ENCODE results near the gene XYLT2. TPM values are rescaled to one million over a fixed set of nuclear protein-coding genes. Genes with fewer than 3 reads are reported as not detected.
A peak's percentile ranks its signal among the peaks of the same experiment; 100 is the strongest.
"Not testable (repeated sequence)": the region's sequence is repeated elsewhere in the genome, so short reads cannot be mapped to it uniquely, and the experiment has no call there.

Gene XYLT2
- total RNA-seq, 1 donor from 2014 or later = 13.0 TPM

DNA sequence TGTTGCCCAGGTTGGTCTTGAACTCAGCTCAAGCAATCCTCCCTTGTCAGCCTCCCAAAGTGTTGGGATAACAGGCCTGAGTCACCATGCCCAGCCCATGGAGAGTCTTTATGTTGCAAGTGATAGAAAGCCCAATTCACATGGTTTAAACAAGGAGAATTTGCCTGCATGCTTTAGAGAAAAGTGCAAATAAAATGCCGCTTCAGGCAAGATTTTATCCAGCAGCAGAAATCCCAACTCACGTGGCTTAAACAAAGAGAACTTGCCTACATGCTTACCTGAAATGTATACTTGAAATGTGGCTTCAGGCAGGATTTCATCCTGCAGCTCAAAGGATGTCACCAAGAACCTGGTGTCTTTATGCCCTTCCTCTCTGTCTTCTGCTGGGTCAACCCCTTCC lies 28.8 kb upstream of the XYLT2 start:
- no peak for DNase-seq
- intact Hi-C loops (cut with DNase I) = no loop called here
- no peak for ATAC-seq (ENCODE audit: poor library complexity)

DNA sequence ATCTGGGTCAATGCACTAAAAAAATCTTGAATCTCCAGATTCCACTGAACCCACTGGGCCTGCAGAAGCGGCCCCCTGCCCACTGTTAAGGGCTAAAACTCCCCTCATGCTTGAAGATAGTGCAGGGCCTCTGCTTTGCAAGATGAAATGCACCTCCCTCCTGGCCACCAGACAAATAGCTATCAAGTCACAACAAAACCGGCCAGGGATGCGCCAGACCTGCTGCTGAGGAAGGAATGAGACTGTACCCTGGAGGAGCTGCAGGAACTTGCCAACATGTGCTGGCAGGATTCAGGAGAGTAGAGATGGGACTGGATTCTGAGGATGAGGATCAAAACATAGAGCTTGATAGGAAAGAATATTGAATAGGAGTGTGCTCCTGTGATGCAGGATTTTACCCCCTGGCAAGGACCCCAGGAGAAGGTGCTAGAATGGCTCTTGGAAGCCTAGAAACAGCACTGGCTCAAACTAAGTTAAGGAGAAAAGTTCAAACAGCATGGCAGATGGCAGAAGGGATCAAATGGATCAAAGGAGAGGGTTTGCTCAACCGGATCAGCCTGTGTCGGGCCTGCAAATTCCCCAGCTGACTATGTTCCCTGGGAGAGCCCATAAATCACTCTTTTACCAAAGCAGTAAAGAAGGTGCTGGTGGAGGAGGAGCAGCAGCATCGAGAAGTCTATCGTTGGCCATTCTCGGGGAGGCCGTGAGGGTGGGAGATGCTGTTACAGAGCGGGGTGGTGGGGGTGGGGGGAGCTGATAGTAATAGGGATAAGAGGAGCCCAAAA lies 27.2 kb upstream of the XYLT2 start:
- DNase-seq (no peak), ATAC-seq (ENCODE audit: poor library complexity) (no peak)
- intact Hi-C loops (cut with DNase I) = no loop called here

DNA sequence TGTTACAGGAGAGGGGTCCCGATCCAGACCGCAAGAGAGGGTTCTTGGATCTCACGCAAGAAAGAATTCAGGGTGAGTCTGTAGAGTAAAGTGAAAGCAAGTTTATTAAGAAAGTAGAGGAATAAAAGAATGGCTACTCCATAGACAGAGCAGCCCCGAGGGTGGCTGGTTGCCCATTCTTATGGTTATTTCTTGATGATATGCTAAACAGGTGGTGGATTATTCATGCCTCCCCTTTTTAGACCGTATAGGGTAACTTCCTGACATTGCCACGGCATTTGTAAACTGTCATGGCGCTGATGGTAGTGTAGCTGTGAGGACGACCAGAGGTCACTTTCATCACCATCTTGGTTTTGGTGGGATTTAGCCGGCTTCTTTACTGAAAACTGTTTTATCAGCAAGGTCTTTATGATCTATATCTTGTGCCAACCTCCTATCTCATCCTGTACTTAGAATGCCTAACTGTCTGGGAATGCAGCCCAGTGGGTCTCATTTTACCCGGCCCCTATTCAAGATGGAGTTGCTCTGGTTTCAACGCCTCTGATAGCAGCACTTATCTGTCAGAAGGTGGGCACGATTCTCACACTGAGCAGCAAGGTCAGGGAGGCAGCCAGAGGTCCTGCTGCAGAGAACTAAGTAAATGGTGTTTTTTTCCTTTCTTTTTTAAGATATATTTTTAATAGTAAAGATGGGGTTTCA lies 26.5 kb upstream of the XYLT2 start:
- intact Hi-C loops (cut with DNase I) = no loop called here
- no peak for DNase-seq
- no peak for ATAC-seq (ENCODE audit: poor library complexity)

DNA sequence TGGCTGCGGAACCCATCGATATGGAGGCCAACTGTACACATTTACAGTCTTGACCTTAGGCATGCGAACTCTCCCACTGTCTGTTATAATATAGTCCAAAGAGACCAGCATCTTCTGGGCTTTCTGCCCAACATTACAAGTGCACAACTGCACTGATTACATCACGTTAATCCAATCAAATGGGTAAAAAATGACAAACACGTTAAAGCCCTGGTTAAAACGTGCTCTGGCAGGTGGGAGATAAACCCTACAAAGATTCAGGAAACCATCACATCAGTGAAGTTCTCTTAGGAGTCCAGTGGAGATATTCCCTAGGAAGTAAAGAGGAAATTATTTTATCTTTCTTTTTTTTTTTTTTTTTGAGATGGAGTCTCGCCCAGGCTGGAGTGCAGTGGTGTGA lies 23.7 kb upstream of the XYLT2 start:
- ATAC-seq (ENCODE audit: poor library complexity) (no peak), DNase-seq (no peak)
- intact Hi-C loops (cut with DNase I) = no loop called here

DNA sequence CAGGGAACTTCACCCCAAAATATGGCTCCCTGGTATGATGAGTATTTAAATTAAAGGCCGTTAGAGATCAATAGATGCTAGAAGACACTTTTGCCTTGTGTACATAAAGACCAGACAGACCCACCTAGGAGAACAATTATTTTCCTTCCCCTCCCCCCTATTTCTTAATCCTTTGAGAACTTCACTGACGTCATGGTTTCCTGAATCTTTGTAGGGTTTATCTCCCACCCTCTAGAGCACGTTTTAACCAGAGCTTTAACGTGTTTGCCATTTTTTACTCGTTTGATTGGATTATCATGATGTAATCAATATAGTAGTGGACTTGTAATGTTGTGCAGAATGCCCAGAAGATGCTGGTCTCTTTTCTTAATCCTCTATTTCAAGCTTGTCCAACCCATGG lies 22.9 kb upstream of the XYLT2 start:
- DNase-seq = no peak
- no peak for ATAC-seq (ENCODE audit: poor library complexity)

DNA sequence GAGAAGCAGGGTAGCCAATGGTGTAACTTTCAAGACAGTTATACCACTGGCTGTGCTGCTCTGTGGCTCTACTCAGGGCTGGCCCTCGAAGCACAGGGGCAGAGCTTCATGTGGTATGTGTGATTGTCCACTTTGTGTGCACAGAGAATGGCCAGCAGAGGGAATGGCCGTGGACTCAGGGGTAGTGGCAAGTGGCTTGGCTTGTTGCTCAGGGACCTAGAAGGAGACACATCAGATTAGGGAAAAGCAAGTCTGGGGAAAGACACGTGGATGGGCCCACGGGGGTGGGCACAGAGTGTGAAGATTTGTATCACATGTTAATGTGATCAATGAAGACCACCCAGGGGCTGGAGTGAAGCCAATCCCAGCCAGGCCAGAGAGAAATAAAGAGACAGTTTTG lies 20.0 kb upstream of the XYLT2 start:
- ATAC-seq (ENCODE audit: poor library complexity) = no peak
- intact Hi-C loops (cut with DNase I) = no loop called here
- DNase-seq = no peak

More for the DNA sequence above, 22.9 kb upstream of the XYLT2 start:
- intact Hi-C loops (cut with DNase I) = no loop called here

DNA sequence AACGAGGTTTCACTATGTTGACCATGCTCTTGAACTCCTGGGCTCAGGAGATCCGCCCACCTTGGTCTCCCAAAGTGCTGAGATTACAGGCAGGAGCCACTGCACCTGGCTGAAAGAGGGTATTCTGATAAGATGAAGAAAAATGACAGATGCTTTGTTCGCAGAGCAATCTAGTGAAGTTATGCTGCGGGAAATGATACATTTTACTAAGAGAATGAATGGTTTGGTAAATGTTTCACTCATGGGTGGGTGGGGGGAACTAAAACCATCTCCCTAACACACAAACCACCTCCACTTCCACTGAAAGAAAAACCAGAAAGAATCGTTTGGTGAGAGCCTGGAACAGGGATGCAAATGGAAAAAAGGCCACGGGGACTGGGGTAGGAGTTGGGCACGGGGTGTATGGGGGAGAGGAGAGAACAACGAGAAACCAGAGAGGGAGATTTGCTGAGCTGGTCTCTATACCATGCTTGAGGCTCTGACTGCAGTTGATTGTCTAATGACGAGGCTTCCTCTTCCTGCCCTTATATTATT lies 19.0 kb upstream of the XYLT2 start:
- ATAC-seq (ENCODE audit: poor library complexity) (no peak), DNase-seq (no peak)
- intact Hi-C loops (cut with DNase I) = no loop called here

DNA sequence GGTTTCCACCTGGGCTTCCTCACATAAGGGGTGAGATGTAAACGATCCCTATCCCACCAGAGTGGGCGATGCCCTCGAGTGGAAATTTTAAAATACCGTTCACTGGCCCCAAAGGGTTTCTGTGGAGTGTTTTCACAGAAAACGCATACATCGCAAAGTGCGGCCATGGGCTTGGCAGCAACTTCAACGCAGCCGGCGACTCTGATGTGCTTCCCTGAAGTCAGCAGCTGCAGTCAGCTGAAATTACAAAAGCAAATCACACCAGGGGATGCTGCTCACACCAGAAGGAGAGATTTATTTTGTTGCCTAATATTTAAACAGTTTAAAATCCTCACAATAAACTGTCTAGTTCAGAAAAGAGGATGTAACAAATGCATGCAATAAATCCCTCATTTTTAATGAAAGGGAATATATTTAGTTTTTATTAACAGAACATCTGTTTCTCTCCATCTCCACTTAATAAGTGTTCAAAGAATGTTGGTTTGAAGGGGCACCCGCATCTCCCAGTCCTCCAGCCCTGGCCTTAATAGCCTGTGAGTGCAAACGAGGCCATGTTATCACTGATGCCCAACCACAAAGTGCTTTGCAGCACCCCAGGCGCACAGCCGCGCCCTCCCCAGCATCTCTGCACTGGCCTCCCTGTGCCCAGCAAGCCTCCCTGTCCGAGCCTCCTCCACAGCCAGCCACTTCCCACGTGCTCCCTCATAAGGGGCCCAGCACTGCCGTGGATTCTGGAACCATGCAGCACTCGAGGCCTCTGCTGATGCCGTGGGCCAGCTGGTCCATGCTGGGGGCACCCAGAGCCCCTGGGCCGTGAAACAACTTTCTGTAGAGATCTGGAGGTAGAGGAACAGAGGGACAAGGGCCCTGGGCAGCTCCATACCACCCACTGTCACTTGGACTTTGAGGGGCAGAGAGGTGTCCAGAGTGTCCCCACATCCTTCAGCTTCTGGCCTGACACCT lies 17.3 kb upstream of the XYLT2 start:
- intact Hi-C loops (cut with DNase I) = no loop called here
- ATAC-seq (ENCODE audit: poor library complexity) (no peak), DNase-seq (no peak)

DNA sequence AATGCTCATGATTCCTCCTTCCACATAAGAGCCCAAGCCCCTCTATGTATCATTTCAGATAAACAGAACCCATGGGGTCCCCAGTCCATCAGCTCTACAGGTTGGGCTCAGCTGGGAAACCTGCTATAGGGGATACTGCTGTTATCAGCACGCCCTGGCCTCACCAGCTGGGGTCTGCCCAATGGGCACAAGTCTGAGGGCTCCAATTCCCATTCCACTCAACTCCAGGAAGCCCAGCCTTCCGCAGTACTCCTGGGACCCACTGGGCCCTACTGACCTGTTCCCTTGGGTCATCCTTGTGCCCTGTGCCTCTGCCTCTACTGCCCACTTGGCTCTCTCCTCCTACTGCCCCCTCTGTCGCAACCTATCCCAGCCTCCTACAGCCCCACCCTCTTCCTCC lies 16.2 kb upstream of the XYLT2 start:
- intact Hi-C loops (cut with DNase I) = no loop called here
- DNase-seq (no peak), ATAC-seq (ENCODE audit: poor library complexity) (no peak)

DNA sequence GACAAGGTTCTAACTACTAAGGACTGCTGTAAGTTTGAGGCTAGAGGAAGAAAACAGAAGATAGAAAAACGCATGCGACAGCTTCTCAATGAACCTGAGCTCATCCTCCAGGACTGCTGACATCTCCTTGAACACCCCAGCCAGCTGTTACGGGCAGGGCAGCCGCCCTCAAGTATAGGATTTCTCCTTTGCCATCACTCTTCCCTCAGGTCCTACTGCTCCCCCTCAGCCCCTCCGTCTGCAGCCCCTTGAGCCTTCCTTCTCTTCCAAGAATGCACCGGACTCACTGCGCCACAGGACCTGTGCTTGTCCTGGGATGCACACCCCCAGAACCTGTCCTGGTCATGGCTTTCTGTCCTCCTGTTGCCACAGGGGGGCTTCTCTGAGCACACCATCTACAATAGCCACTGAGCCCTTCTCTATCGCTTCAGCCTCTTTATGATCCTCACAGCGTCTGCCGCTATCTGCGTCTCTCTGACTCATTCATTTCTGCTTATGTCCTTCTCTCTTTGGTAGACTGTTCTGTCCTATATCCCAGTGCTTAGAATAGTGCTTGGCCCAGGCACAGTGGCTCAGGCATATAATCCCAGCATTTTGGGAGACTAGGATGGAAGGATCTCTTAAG lies 15.7 kb upstream of the XYLT2 start:
- intact Hi-C loops (cut with DNase I) = no loop called here
- ATAC-seq (ENCODE audit: poor library complexity) (no peak), DNase-seq (no peak)

DNA sequence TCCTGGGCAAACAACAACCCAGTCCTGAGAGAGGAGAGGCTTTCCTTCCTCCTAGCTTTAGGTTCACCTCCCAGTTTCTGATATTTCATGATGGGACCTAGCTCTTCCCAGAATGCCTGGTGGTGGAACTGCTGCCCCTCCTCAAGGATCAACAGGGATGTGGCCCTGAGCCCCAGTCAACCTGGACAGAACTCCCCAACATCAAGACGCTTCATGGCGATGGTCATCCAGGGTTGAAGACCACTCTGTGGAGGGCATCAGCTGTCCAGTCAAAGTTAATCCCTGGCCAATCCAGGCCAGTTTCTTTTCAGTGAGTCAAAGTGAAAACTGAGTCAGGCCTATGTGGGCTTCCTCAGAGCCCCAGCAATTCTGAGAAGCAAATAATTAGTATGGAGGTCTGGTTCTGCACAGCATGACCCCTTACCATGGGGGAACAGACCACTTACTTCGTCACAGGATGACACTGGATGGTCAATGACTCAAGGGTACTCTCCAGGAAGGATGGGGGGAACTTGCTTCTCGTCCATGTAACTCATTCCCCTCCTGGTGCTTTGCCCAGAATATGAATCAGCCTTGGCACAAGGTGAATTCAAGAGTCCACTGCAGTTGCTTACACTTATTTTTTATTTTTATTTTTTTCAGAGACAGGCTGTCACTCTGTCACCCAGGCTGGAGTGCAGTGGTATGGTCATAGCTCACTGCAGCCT lies 14.7 kb upstream of the XYLT2 start:
- intact Hi-C loops (cut with DNase I) = no loop called here
- no peak for ATAC-seq (ENCODE audit: poor library complexity)

DNA sequence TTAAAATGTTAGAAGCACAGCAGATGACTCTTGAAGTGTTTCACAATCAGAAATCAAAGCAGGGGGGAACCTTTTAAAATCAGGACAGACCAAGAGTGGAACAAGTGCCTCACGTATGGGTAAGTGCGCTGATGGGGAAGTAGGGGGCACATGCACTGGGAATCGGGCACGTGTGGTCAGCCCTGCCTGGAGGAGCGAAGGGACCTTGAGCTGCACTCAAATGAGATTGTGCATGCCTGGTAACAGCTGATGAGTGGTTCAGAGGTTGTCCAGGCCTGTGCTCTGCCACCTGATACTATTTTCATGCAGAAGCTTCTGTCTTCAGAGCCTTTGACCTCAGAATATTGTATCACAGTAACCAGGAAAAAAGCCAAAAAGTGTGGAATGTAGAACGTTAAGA lies 13.7 kb upstream of the XYLT2 start:
- DNase-seq (no peak), ATAC-seq (ENCODE audit: poor library complexity) (peak; percentile 86)
- intact Hi-C loops (cut with DNase I) = no loop called here

More for the DNA sequence above, 14.7 kb upstream of the XYLT2 start:
- no peak for DNase-seq

DNA sequence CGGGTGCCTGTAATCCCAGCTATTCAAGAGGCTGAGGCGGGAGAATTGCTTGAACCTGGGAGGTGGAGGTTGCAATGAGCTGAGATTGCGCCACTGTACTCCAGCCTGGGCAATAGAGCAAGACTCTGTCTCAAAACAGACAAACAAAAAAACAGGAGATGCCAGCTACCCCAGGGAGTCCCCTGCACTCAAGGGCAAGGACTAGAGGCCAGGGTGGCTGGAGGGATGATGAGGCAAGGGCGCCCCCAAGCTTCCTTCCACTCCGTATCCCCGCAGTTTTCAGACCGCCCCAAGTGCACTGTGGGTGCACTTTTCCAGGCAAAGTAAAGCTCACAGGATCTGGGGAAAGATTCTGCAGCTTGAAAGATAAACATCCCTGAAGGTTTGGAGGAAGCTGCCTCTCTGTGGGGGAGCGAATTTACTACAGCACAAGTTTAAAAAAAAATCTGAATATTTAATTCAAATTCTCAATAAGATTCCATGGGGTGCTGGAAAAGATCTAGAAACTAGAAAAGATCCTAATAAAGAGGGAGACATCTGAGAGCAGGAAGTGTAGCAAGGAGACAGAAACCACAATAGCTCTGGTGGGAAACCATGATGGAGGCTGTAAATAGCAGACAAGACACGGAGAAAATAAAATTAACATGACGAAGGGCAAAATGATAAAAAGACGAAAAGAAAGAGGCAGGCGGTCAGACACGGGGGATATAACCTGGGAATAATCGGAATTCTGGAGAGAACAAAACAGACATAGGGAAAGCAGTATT lies 12.5 kb upstream of the XYLT2 start:
- intact Hi-C loops (cut with DNase I); DNase-seq; ATAC-seq (ENCODE audit: poor library complexity): not testable (repeated sequence)

DNA sequence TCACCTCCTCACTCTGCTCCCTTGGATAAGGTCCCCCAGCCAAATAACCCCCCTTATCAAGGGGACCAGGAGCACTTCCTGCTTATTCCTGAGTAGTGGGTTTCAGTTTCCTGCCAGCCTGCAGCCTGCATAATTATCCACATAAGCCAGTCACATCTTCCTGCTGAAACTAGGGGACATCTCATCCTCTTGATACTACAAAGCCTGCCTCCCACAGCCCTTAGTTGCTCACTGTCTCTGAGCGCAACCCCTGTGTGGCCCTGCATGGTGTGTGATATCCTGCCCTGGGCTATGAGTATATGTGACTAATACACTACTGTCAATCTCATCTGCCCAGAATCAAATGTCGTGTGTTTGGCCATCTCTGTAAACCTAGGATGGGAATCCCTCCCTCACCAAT lies 8.0 kb upstream of the XYLT2 start:
- ATAC-seq (ENCODE audit: poor library complexity) (no peak), DNase-seq (no peak)
- intact Hi-C loops (cut with DNase I) = no loop called here

DNA sequence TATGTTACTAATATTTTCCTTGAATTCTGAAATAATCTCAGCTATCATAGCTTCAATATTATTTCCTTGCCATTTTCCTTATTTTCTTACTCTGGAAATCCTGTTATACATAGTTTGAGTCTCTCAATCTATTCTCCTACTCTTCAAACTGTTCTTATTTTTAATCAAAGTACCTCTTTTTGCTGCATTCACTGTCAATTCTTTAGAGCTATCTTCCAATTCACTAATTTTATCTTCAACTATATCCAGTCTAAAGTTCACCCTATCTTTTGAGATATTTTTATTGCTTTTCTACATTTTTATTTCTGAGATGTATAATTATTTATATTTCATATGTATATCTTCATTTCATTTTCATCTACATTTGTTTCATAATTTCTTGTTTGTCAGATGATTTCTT lies 7.3 kb upstream of the XYLT2 start:
- DNase-seq (no peak), ATAC-seq (ENCODE audit: poor library complexity) (no peak)
- intact Hi-C loops (cut with DNase I) = no loop called here

DNA sequence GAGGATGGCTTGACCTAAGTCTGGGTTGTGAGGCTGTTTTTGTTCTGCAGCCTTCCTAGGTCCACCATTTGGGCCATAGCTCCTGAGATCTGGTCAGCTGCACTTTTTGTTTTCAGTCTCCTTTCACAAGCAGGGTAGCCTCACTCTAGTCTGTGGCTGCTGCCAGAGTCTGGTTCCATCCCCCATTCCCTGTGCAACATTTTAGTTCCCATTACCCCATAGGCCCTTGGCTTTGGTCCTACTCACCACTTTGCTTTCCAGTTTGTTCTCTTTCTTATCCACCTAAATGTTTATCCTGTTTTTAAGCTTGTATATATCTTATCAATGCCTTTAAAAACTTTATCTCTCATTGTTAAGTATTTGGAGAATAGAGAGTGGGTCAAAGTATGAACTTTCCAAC lies 6.5 kb upstream of the XYLT2 start:
- DNase-seq (no peak), ATAC-seq (ENCODE audit: poor library complexity) (no peak)
- intact Hi-C loops (cut with DNase I) = no loop called here

DNA sequence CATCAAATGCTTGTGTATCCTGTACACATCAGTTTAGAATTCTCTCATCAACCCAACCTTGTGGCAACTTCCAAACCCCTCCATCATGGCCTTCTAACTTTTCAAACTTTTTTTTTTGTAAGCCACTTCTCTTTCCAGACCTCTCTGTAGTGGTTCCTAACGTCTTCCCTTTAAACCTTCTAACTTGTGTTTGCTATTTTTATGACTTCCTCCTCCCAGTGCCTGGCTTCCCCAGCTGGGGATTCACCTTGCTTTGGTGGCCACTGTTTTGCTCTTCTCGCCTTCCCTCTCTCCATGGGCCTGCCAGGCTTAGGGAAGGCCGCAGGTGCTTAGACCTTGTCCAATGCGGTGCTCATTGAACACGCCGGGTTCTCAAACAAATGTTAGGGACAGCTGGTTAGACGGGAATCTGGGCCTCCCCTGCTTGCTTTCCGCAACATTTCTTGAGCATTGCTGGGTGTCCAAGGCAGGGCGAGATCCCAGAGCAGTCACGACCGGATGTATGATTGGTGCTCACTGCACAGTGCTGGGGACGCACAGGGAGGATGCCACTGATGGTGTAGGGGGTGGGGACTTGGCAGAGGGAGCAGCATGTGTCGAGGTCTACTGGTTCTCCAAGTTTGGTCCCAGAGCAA lies 1.1 kb upstream of the XYLT2 start:
- intact Hi-C loops (cut with DNase I) = no loop called here
- peak; percentile 1 for ATAC-seq (ENCODE audit: poor library complexity)

More for the DNA sequence above, 1.1 kb upstream of the XYLT2 start:
- DNase-seq = no peak
